ENCODE measurements around the gene FOXL3. TPM values are rescaled to one million over a fixed set of nuclear protein-coding genes. Genes with fewer than 3 reads are reported as not detected.

FOXL3 gene
- total RNA-seq, 4 donors from 2014 or later = not detected

DNA sequence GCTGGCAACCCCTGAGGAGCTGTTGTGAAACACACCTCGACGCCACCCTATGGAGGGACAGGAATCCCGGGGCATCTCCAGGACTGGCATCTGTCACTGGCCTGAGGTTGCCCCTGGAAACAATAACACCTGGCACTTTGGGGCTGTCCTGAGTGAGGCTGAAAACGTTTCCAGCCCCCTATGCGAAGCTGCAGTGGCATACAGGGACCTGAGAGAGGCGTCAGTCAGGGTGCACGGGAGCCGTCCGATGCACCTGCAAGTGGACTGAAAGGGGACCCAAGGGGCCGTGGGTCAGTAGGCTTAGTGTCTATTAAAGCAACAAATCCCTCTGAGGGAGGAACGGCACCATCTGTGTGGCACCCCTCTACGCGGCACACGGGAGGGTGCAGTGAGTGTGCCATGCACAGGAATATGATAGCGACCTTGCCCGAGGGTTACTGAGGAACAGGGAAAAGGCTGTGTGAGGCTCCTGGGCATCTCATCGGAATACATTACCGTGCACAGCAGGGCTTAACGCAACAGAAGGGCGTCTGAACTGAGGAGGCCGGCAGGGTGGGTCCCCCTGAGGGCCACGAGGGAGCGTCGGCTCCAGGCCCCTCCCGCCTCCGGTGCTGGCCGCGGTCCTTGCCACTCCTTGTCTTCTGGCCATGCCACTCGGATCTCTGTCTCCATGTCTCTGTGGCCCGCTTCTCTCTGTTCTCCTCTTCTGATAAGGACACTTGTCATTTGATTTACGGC, 50.4 kb downstream of the FOXL3 start:
- no peak for TF ChIP-seq EP300 (IDR thresholded peaks at IDR 0.05)
- TF ChIP-seq CTCF (IDR thresholded peaks at IDR 0.05) = no peak
- no peak for TF ChIP-seq POLR2A (IDR thresholded peaks at IDR 0.05)
- DNase-seq (ENCODE audit: low spot score in 2 of 2) = no peak
- no peak overlapping the region for H3K27ac ChIP-seq
- no peak overlapping the region for H3K4me3 ChIP-seq
- H3K4me1 ChIP-seq = peaks cover 0 to 35% (median 21%) of the 10 kb centered on the region in 4 donors
- no peaks in the 10 kb centered on the region for H3K9me3 ChIP-seq
- 74 to 81% methylated on average over 21 to 30 of the region's 31 CpGs for WGBS, 2 donors
- no peaks in the 10 kb centered on the region for H3K27me3 ChIP-seq
- H3K36me3 ChIP-seq = no peaks in the 10 kb centered on the region

Other genes with a start within 250 kb of the FOXL3 start
- 100 to 1,000 TPM in 1 of 4 donors, 10 to 100 TPM in 3; 43.0 to 112 (median 44.0) TPM for gene FAM20C, start 97.6 kb upstream of the FOXL3 start, total RNA-seq
- gene PDGFA, start 229.7 kb downstream of the FOXL3 start, total RNA-seq = 10 to 100 TPM; 33.4 to 84.1 (median 40.6) TPM